SH-SY5Y (cell line): ENCODE measurements around the gene ZNF565.

ENCODE experiments used
- GATA2 ChIP-seq: IDR thresholded peaks from 2 replicates; pipeline ENCODE4 v1.6.1; 2011; ENCODE audit warnings: mild to moderate bottlenecking, low read depth, low read length
- GATA3 ChIP-seq: IDR thresholded peaks from 2 replicates; pipeline ENCODE4 v1.6.1; 2011; ENCODE audit warnings: low read depth, mild to moderate bottlenecking, low read length, moderate library complexity

DNA sequence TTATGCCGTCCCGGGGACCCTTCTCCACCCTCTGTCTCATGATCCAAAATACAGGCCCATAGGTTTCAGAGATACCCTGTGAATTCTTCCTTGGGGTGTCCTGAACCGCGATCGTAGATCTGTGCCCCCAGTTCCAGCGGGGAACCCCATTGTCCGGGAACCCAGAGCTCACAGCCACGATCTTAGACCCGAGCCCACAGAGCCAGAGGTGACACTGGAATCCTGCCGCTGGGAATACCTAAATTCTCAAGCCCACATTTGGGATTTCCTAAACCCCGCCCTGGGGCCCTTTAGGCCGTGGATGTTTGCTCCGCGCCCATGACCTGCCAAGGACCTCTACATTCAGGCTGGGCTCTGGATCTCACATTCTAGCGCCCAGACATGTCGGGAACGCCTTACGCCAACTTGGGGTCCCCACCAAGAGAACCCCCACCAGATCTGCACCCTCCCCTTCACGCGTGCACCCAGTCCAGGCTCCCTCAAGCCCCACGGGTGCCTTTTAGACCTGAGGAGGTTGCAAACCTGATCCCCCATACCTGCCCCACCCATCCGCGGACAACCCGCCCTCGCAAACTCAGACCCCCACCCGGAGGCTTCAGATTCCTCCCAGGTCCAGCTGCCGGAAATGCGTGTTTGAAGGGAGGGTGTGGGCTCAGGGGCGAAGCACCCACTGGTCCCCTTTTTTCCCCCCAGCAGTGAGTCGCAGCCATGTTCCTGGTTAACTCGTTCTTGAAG, 74.0 kb downstream of the ZNF565 start:
- TF ChIP-seq GATA2 = no peak
- TF ChIP-seq GATA3 = no peak
